Mammary epithelial cell (primary cell): ENCODE results near the gene PTPN11.

Experiments used
- EZH2 ChIP-seq: IDR thresholded peaks from 2 replicates; pipeline ENCODE4 v1.6.1; 2012; ENCODE audit warnings: low read length, inconsistent platforms, borderline replicate concordance
- TF ChIP-seq, protein P1 (sequence below), 2 donors: IDR thresholded peaks in 1 of 2; conservative IDR thresholded peaks in 1 of 2; 2 replicates each; pipeline ENCODE4 v1.5.1; 2011 to 2012; ENCODE audit warnings: inconsistent platforms in 2 of 2, low read length in 2 of 2, mild to moderate bottlenecking in 2 of 2, control low read depth in 1 of 2, low read depth in 1 of 2; ENCODE audit not compliant: insufficient read depth in 1 of 2; ENCODE audit errors: extremely low read depth in 1 of 2

DNA sequence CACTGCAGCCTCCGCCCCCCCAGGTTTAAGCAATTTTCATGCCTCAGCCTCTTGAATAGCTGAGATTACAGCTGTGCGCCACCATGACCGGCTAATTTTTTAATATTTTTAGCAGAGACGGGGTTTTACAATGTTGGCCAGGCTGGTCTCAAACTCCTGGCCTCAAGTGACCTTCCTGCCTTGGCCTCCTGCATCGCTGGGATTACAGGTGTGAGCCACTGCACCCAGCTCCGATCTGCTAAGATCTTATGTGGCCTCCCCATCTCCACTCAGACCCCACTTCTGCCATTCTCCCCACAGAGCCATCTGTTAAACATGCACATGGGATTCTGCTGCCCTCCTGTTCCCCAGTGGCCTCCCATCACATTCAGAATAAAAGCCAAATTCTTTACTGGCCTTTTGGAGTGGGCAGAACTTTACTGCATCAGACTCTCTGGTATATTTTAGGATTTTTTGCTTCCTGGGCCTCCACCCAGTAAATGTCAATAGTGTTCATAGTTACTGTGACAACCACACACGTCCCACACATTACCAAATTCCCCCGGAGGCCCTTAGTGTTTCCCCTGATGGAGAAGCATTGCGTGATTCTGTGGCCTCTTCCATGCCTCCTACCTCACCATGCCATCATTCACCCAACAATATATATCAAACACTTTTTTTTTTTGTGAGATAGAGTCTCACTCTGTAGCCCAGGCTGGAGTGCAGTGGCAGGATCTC is 96.3 kb downstream of the PTPN11 start:
- TF ChIP-seq, protein P1, sequence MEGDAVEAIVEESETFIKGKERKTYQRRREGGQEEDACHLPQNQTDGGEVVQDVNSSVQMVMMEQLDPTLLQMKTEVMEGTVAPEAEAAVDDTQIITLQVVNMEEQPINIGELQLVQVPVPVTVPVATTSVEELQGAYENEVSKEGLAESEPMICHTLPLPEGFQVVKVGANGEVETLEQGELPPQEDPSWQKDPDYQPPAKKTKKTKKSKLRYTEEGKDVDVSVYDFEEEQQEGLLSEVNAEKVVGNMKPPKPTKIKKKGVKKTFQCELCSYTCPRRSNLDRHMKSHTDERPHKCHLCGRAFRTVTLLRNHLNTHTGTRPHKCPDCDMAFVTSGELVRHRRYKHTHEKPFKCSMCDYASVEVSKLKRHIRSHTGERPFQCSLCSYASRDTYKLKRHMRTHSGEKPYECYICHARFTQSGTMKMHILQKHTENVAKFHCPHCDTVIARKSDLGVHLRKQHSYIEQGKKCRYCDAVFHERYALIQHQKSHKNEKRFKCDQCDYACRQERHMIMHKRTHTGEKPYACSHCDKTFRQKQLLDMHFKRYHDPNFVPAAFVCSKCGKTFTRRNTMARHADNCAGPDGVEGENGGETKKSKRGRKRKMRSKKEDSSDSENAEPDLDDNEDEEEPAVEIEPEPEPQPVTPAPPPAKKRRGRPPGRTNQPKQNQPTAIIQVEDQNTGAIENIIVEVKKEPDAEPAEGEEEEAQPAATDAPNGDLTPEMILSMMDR (conservative IDR thresholded peaks at IDR 0.05 in 1 of 2, IDR thresholded peaks at IDR 0.05 in 1 of 2; ENCODE audit: extremely low read depth in 1 of 2, insufficient read depth in 1 of 2, low read depth in 1 of 2, low read length in 2 of 2), result no peak
- TF ChIP-seq EZH2, result no peak
